ENCODE data around the gene TMEM72. TPM values are rescaled to one million over a fixed set of nuclear protein-coding genes. Genes with fewer than 3 reads are reported as not detected.

TMEM72 gene
- total and polyA plus RNA-seq, 2 of the 13 experiments (the other 11 are each of a cell fraction or from before 2014, with no cell fraction given) = 0.04 TPM; not detected in 1

DNA sequence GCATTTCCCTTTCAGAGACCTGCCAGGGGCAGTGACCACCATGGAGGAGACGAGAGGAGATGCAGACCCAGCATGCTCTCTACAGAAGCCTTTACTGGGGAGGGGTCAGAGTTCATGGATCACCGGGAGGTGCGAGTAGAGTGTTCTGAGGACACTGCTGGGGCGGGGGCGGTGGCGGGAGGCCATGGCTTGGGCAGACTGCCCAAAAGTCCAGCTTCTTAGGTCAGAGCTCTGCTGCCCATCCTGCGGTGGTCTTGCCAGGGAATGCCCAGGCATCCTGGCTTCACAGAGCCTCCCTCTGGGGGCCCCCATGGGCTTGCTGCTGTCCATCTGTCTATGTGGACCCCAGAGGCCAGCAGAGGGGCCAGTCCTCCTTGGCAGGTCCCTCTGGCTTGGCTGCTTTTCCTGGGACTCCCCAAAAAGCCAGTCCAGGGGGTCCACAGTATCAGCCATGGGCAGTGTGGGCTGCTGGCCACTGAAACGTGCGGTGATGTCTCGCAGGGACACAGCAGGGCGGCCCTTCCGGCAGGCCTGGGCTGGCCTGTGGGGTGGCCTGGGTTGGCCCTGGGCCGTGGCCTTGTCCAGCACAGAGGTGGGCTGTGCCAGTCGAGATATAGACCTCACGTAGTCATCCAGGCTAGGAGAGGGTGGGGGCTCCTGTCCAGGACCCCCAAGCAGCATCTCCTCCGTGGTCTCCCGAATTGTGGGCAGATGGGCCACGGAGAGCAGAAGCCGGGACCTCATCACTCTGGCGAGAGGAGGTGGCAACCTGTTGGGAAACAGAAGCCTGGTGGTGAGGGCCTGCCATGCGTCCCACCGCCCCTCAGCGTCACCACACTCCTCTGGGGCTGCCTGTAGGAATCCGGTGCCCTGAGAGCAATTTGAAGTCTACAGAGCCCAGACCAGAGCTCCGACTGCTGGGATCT is 66.4 kb downstream of the TMEM72 start (continued):
- TF ChIP-seq, protein P1, sequence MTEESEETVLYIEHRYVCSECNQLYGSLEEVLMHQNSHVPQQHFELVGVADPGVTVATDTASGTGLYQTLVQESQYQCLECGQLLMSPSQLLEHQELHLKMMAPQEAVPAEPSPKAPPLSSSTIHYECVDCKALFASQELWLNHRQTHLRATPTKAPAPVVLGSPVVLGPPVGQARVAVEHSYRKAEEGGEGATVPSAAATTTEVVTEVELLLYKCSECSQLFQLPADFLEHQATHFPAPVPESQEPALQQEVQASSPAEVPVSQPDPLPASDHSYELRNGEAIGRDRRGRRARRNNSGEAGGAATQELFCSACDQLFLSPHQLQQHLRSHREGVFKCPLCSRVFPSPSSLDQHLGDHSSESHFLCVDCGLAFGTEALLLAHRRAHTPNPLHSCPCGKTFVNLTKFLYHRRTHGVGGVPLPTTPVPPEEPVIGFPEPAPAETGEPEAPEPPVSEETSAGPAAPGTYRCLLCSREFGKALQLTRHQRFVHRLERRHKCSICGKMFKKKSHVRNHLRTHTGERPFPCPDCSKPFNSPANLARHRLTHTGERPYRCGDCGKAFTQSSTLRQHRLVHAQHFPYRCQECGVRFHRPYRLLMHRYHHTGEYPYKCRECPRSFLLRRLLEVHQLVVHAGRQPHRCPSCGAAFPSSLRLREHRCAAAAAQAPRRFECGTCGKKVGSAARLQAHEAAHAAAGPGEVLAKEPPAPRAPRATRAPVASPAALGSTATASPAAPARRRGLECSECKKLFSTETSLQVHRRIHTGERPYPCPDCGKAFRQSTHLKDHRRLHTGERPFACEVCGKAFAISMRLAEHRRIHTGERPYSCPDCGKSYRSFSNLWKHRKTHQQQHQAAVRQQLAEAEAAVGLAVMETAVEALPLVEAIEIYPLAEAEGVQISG (CRISPR knock-in tag; IDR thresholded peaks at IDR 0.05) = peak; percentile 13; the same call in 1 of the 2 replicates
- TF ChIP-seq ZNF354B (CRISPR knock-in tag; IDR thresholded peaks at IDR 0.05) (peak; percentile 61; the same call in 1 of the 2 replicates), PATZ1 (CRISPR knock-in tag; IDR thresholded peaks at IDR 0.05) (peak; percentile 42; the same call in 1 of the 2 replicates), ZNF367 (CRISPR knock-in tag; IDR thresholded peaks at IDR 0.05; ENCODE audit: borderline replicate concordance) (no peak), RBFOX2 (IDR thresholded peaks at IDR 0.05; ENCODE audit: low read depth, low read length) (peak; percentile 98), ZNF746 (CRISPR knock-in tag; IDR thresholded peaks at IDR 0.05) (no peak; the same call in 1 of the 2 replicates), GPN1 (CRISPR knock-in tag; IDR thresholded peaks at IDR 0.05; ENCODE audit: borderline replicate concordance) (no peak), GABPA (IDR thresholded peaks at IDR 0.05; ENCODE audit: low read depth, low read length) (no peak), GABPA (CRISPR knock-in tag; IDR thresholded peaks at IDR 0.05; ENCODE audit: low read depth) (no peak), DZIP1 (CRISPR knock-in tag; IDR thresholded peaks at IDR 0.05) (no peak), ZNF546 (CRISPR knock-in tag; conservative IDR thresholded peaks at IDR 0.05) (peak; percentile 25; the same call in 1 of the 2 replicates), ZNF615 (CRISPR knock-in tag; IDR thresholded peaks at IDR 0.05; ENCODE audit: borderline replicate concordance) (peak; percentile 83; the same call in 1 of the 2 replicates), ZSCAN29 (CRISPR knock-in tag; conservative IDR thresholded peaks at IDR 0.05) (no peak), ZNF451 (CRISPR knock-in tag; IDR thresholded peaks at IDR 0.05) (peak; percentile 47; the same call in 1 of the 2 replicates)
- TF ChIP-seq, protein P2, sequence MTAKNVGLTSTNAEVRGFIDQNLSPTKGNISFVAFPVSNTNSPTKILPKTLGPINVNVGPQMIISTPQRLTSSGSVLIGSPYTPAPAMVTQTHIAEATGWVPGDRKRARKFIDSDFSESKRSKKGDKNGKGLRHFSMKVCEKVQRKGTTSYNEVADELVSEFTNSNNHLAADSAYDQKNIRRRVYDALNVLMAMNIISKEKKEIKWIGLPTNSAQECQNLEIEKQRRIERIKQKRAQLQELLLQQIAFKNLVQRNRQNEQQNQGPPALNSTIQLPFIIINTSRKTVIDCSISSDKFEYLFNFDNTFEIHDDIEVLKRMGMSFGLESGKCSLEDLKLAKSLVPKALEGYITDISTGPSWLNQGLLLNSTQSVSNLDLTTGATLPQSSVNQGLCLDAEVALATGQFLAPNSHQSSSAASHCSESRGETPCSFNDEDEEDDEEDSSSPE (CRISPR knock-in tag; IDR thresholded peaks at IDR 0.05) = no peak
- TF ChIP-seq, protein P3, sequence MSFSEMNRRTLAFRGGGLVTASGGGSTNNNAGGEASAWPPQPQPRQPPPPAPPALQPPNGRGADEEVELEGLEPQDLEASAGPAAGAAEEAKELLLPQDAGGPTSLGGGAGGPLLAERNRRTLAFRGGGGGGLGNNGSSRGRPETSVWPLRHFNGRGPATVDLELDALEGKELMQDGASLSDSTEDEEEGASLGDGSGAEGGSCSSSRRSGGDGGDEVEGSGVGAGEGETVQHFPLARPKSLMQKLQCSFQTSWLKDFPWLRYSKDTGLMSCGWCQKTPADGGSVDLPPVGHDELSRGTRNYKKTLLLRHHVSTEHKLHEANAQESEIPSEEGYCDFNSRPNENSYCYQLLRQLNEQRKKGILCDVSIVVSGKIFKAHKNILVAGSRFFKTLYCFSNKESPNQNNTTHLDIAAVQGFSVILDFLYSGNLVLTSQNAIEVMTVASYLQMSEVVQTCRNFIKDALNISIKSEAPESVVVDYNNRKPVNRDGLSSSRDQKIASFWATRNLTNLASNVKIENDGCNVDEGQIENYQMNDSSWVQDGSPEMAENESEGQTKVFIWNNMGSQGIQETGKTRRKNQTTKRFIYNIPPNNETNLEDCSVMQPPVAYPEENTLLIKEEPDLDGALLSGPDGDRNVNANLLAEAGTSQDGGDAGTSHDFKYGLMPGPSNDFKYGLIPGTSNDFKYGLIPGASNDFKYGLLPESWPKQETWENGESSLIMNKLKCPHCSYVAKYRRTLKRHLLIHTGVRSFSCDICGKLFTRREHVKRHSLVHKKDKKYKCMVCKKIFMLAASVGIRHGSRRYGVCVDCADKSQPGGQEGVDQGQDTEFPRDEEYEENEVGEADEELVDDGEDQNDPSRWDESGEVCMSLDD (CRISPR knock-in tag; IDR thresholded peaks at IDR 0.05; ENCODE audit: borderline replicate concordance) = no peak
